HepG2 (cell line): ENCODE results near the gene BCAN. TPM values are rescaled to one million over a fixed set of nuclear protein-coding genes. Genes with fewer than 3 reads are reported as not detected.

Experiments used
- CEBPZ ChIP-seq: IDR thresholded peaks from 2 replicates; pipeline ENCODE4 v1.6.1; 2012; ENCODE audit warnings: low read length, improper control_type of control experiment
- CHD4 ChIP-seq: fragments of 200-600 bp; sonication (generic); IDR thresholded peaks from 2 replicates; pipeline ENCODE4 v1.7.0; 2017; ENCODE audit warnings: mild to moderate bottlenecking, low read length, borderline replicate concordance
- DR1 ChIP-seq: sonication (generic); formaldehyde crosslinking; IDR thresholded peaks from 2 replicates; pipeline ENCODE4 v1.8.0; 2021; ENCODE audit warnings: mild to moderate bottlenecking, missing genetic modification reagents, inconsistent platforms
- NR2F2 ChIP-seq: IDR thresholded peaks from 2 replicates; pipeline ENCODE4 v1.6.1; 2012; ENCODE audit warnings: low read depth, inconsistent platforms, borderline replicate concordance
- SIN3B ChIP-seq: fragments of 150-350 bp; IDR thresholded peaks from 2 replicates; pipeline ENCODE4 v1.6.1; 2014; ENCODE audit warnings: low read length
- SMARCE1 ChIP-seq: fragments of 450-650 bp; IDR thresholded peaks from 2 replicates; pipeline ENCODE4 v1.6.1; 2017; ENCODE audit warnings: borderline replicate concordance
- ZBTB38 ChIP-seq: sonication (generic); formaldehyde crosslinking; IDR thresholded peaks from 2 replicates; pipeline ENCODE4 v1.5.1; 2020; ENCODE audit warnings: mild to moderate bottlenecking, missing genetic modification reagents
- ZNF318 ChIP-seq: sonication (generic); formaldehyde crosslinking; IDR thresholded peaks from 2 replicates; pipeline ENCODE4 v1.4.0; 2020; ENCODE audit warnings: mild to moderate bottlenecking, missing genetic modification reagents
- ZNF329 ChIP-seq: sonication (generic); formaldehyde crosslinking; IDR thresholded peaks from 2 replicates; pipeline ENCODE4 v1.9.0; 2021; ENCODE audit warnings: low read depth, mild to moderate bottlenecking, missing genetic modification reagents
- ZNF510 ChIP-seq: sonication (generic); formaldehyde crosslinking; IDR thresholded peaks from 2 replicates; pipeline ENCODE4 v1.4.0; 2020; ENCODE audit warnings: low read depth, mild to moderate bottlenecking, missing genetic modification reagents
- ZNF674 ChIP-seq: sonication (generic); formaldehyde crosslinking; IDR thresholded peaks from 2 replicates; pipeline ENCODE4 v1.5.0; 2020; ENCODE audit warnings: low read depth, mild to moderate bottlenecking, missing genetic modification reagents
- polyA plus RNA-seq, 8 experiments: library from polyadenylated mRNA; depleted of rRNA in 3 of 8; stranded (reverse) in 7 of 8; unstranded in 1 of 8; fragments of >200 nt; fragmentation: Illumina TruSeq in 4 of 8; extraction: Trizol in 4 of 8; gene quantifications; 2 replicates each; pipeline versions ENCODE4 v1.2.1 to v1.2.3, GENCODE V29; 2011 to 2016; ENCODE audit warnings: low read depth in 4 of 8, missing spikeins in 1 of 8, mixed read lengths in 1 of 8; ENCODE audit not compliant: insufficient read depth in 1 of 8
- total RNA-seq, 5 experiments: library from RNA; depleted of rRNA; stranded (reverse); fragments of >200 nt; fragmentation: Illumina TruSeq; extraction: Trizol; gene quantifications; 2 replicates each; pipeline ENCODE4 v1.2.3, GENCODE V29; 2016; ENCODE audit warnings: low read depth in 1 of 5
- TF ChIP-seq, protein P1 (sequence below): sonication (generic); formaldehyde crosslinking; IDR thresholded peaks from 2 replicates; pipeline ENCODE4 v1.4.0; 2020; ENCODE audit warnings: missing genetic modification reagents; ENCODE audit errors: not compliant biosample characterization
- TF ChIP-seq, protein P2 (sequence below): sonication (generic); formaldehyde crosslinking; IDR thresholded peaks from 2 replicates; pipeline ENCODE4 v1.5.0; 2020; ENCODE audit warnings: mild to moderate bottlenecking, missing genetic modification reagents

BCAN gene
- total and polyA plus RNA-seq, 2 of the 13 experiments (the other 11 are each of a cell fraction or from before 2014, with no cell fraction given) = not detected

GRCh38 chr1:156659988-156660751, 18.3 kb downstream of the BCAN start (continued):
- TF ChIP-seq CHD4 = no peak
- TF ChIP-seq, protein P1, sequence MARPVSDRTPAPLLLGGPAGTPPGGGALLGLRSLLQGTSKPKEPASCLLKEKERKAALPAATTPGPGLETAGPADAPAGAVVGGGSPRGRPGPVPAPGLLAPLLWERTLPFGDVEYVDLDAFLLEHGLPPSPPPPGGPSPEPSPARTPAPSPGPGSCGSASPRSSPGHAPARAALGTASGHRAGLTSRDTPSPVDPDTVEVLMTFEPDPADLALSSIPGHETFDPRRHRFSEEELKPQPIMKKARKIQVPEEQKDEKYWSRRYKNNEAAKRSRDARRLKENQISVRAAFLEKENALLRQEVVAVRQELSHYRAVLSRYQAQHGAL (CRISPR knock-in tag) = no peak
- TF ChIP-seq ZNF329 = no peak
- TF ChIP-seq ZNF318 (CRISPR knock-in tag) = no peak
- TF ChIP-seq ZNF674 = 0 out of 2 replicates have a peak, but pooled peaks have one; percentile 65
- 0 out of 2 replicates have a peak, but pooled peaks have one; percentile 11 for TF ChIP-seq SIN3B
- TF ChIP-seq SMARCE1 = no peak
- TF ChIP-seq ZBTB38 (CRISPR knock-in tag) = no peak; the same call in 1 of the 2 replicates
- TF ChIP-seq, protein P2, sequence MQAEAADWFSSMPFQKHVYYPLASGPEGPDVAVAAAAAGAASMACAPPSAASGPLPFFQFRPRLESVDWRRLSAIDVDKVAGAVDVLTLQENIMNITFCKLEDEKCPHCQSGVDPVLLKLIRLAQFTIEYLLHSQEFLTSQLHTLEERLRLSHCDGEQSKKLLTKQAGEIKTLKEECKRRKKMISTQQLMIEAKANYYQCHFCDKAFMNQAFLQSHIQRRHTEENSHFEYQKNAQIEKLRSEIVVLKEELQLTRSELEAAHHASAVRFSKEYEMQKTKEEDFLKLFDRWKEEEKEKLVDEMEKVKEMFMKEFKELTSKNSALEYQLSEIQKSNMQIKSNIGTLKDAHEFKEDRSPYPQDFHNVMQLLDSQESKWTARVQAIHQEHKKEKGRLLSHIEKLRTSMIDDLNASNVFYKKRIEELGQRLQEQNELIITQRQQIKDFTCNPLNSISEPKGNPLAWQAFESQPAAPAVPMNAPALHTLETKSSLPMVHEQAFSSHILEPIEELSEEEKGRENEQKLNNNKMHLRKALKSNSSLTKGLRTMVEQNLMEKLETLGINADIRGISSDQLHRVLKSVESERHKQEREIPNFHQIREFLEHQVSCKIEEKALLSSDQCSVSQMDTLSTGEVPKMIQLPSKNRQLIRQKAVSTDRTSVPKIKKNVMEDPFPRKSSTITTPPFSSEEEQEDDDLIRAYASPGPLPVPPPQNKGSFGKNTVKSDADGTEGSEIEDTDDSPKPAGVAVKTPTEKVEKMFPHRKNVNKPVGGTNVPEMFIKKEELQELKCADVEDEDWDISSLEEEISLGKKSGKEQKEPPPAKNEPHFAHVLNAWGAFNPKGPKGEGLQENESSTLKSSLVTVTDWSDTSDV = no peak
- TF ChIP-seq DR1 (CRISPR knock-in tag) = no peak; the same call in 1 of the 2 replicates
- TF ChIP-seq NR2F2 = no peak
- no peak for TF ChIP-seq CEBPZ
- no peak for TF ChIP-seq ZNF510 (CRISPR knock-in tag)
